WERI-Rb-1 (cell line): ENCODE measurements around the gene BARD1.

Source experiments
- DNase-seq: peaks from one replicate; pipeline ENCODE4 v3.0.0-alpha.2; 2020
- H3K27ac ChIP-seq: fragments of 250-450 bp; sonication (Bioruptor Pico); 2 replicates; pipeline ENCODE4 v1.5.1; 2020; ENCODE audit warnings: mild to moderate bottlenecking, moderate library complexity
- H3K27me3 ChIP-seq: fragments of 250-450 bp; sonication (Bioruptor Pico); 2 replicates; pipeline ENCODE4 v1.5.1; 2021; ENCODE audit warnings: mild to moderate bottlenecking, low read depth, moderate library complexity; ENCODE audit not compliant: insufficient read depth, severe bottlenecking
- H3K36me3 ChIP-seq: fragments of 250-450 bp; sonication (Bioruptor Pico); 2 replicates; pipeline ENCODE4 v1.5.1; 2020; ENCODE audit warnings: mild to moderate bottlenecking, moderate library complexity
- H3K4me3 ChIP-seq: 2 replicates; pipeline ENCODE4 v1.5.1; 2011; ENCODE audit warnings: low read depth, mild to moderate bottlenecking, control low read depth, low read length
- H3K9me3 ChIP-seq: fragments of 250-450 bp; sonication (Bioruptor Pico); 2 replicates; pipeline ENCODE4 v1.5.1; 2021; ENCODE audit warnings: mild to moderate bottlenecking, moderate library complexity; ENCODE audit not compliant: severe bottlenecking
- TF ChIP-seq, protein P1 (sequence below): IDR thresholded peaks from 2 replicates; pipeline ENCODE4 v1.5.1; 2011; ENCODE audit warnings: low read depth, mild to moderate bottlenecking, control low read depth, inconsistent platforms, low read length

BARD1 gene

DNA sequence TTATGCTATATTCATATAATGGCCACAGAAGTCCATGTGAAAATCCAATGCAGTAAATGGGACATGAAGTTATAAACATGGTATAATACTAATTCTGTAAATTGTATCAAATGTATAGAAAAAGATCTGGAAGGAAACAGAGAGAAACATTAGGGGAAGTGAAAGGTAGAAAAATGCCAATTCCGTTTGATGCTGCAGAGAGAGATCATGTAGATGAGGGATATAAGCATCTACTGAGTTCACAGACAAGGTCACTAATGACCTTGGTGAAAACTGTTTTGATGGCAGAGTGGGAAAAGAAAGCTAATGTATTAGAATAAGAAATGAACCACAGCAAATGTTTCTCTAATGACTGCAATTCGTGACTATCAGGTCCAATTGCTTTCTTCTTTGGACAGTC, 56.0 kb downstream of the BARD1 start:
- DNase-seq: no peak
- Histone ChIP-seq H3K27me3 (no peaks in the 10 kb centered on the region), H3K4me3 (no peak overlapping the region), H3K27ac (no peak overlapping the region), H3K36me3 (peaks cover 62% of the 10 kb centered on the region), H3K9me3 (no peaks in the 10 kb centered on the region)
- TF ChIP-seq, protein P1, sequence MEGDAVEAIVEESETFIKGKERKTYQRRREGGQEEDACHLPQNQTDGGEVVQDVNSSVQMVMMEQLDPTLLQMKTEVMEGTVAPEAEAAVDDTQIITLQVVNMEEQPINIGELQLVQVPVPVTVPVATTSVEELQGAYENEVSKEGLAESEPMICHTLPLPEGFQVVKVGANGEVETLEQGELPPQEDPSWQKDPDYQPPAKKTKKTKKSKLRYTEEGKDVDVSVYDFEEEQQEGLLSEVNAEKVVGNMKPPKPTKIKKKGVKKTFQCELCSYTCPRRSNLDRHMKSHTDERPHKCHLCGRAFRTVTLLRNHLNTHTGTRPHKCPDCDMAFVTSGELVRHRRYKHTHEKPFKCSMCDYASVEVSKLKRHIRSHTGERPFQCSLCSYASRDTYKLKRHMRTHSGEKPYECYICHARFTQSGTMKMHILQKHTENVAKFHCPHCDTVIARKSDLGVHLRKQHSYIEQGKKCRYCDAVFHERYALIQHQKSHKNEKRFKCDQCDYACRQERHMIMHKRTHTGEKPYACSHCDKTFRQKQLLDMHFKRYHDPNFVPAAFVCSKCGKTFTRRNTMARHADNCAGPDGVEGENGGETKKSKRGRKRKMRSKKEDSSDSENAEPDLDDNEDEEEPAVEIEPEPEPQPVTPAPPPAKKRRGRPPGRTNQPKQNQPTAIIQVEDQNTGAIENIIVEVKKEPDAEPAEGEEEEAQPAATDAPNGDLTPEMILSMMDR: no peak

DNA sequence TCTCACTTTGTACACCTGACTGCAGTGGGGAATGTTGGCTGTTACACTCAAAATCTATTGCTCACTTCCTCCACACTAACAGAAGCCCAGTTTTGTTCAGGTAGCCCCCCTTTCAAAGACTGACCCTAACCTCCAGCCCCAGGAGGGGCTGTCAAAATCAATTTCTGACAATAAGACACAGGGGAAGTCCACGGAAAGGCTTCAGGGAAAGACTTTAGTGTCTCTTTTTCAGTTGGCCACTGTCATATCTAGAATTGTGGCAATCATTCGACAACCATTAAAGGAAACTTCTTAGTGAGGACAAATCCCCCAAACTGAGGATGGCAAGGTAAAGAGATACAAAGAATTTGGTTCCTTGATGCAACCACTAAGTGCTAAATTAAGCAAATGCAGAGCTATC, 59.0 kb downstream of the BARD1 start:
- no peaks in the 10 kb centered on the region for H3K9me3 ChIP-seq
- H3K27ac ChIP-seq: no peak overlapping the region
- no peak overlapping the region for H3K4me3 ChIP-seq
- no peak for DNase-seq
- H3K36me3 ChIP-seq: peaks cover 45% of the 10 kb centered on the region
- no peaks in the 10 kb centered on the region for H3K27me3 ChIP-seq
- TF ChIP-seq, protein P1: no peak

GRCh38 chr2:214747992-214748391, 61.5 kb downstream of the BARD1 start:
- DNase-seq: no peak
- Histone ChIP-seq H3K9me3 (no peaks in the 10 kb centered on the region), H3K27me3 (no peaks in the 10 kb centered on the region), H3K36me3 (peaks cover 62% of the 10 kb centered on the region), H3K4me3 (no peak overlapping the region), H3K27ac (no peak overlapping the region)
- TF ChIP-seq, protein P1: no peak

DNA sequence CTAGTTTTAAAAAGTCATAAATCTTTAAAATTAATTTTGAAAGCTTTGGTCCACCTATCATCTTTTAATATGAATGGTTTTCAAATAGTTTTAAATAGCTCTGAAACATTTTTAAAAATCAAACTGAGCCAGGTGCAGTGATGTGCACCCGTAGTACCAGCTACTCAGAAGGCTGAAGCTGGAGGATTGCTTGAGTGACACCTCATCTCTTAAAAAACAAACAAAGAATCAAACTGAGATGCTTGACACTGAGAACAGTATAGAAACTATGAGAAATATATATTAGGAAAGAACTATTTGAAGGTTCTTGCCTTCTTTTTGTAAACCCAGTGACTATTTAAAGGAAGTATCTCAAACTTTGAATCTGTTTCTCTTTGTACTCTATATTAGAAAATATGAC, 67.4 kb downstream of the BARD1 start:
- H3K27ac ChIP-seq: no peak overlapping the region
- no peaks in the 10 kb centered on the region for H3K9me3 ChIP-seq
- TF ChIP-seq, protein P1: no peak
- H3K27me3 ChIP-seq: no peaks in the 10 kb centered on the region
- DNase-seq: no peak
- peaks cover 44% of the 10 kb centered on the region for H3K36me3 ChIP-seq
- H3K4me3 ChIP-seq: no peak overlapping the region

GRCh38 chr2:214740867-214741395, 68.6 kb downstream of the BARD1 start:
- no peaks in the 10 kb centered on the region for H3K27me3 ChIP-seq
- no peaks in the 10 kb centered on the region for H3K9me3 ChIP-seq
- H3K27ac ChIP-seq: no peak overlapping the region
- no peak overlapping the region for H3K4me3 ChIP-seq
- TF ChIP-seq, protein P1: no peak
- DNase-seq: no peak
- H3K36me3 ChIP-seq: peaks cover 48% of the 10 kb centered on the region

- Histone ChIP-seq H3K9me3 (no peaks in the 10 kb centered on the region), H3K36me3 (peaks cover 20% of the 10 kb centered on the region), H3K4me3 (no peak overlapping the region), H3K27ac (no peak overlapping the region), H3K27me3 (no peaks in the 10 kb centered on the region)
- no peak for DNase-seq
- TF ChIP-seq, protein P1: no peak
Observed at GRCh38 chr2:214737188-214737587, 72.3 kb downstream of the BARD1 start.
